Natural killer cell (primary cell): ENCODE results near the gene ARF3. TPM values are rescaled to one million over a fixed set of nuclear protein-coding genes. Genes with fewer than 3 reads are reported as not detected.

ENCODE experiments used
- ATAC-seq, 3 donors: fragments of 150-1000 bp in 2 of 3; fragments of 200-7000 bp in 1 of 3; cut with Tn5 transposase; 1 replicate in 1 of 3; 2 replicates in 2 of 3; pipeline ENCODE4 v1.10.0; 2021; ENCODE audit warnings: mild to moderate bottlenecking in 2 of 3, moderate library complexity in 2 of 3
- DNase-seq, 2 donors: peaks; one replicate each; pipeline versions ENCODE4 v3.0.0 to v3.0.0-alpha.2; 2013 to 2021; ENCODE audit warnings: mixed read lengths in 1 of 2
- H3K27ac ChIP-seq: one replicate; pipeline ENCODE4 v1.5.1; 2013; ENCODE audit warnings: mild to moderate bottlenecking, low read length
- H3K27me3 ChIP-seq: one replicate; pipeline ENCODE4 v1.6.1; 2013; ENCODE audit warnings: low read length; ENCODE audit not compliant: control insufficient read depth, insufficient read depth
- H3K36me3 ChIP-seq: one replicate; pipeline ENCODE4 v1.6.1; 2013; ENCODE audit warnings: low read length; ENCODE audit not compliant: control insufficient read depth, insufficient read depth
- H3K4me1 ChIP-seq: one replicate; pipeline ENCODE4 v1.6.1; 2013; ENCODE audit warnings: low read length; ENCODE audit not compliant: control insufficient read depth, insufficient read depth
- H3K4me3 ChIP-seq: one replicate; pipeline ENCODE4 v1.5.1; 2013; ENCODE audit warnings: low read length
- H3K9me3 ChIP-seq: one replicate; pipeline ENCODE4 v1.6.1; 2013; ENCODE audit warnings: low read length; ENCODE audit not compliant: control insufficient read depth, insufficient read depth
- H3K27ac Mint-ChIP-seq, 2 donors: one replicate each; pipeline ENCODE4 v1.8.0; 2022; ENCODE audit warnings: mild to moderate bottlenecking in 2 of 2, mixed read lengths in 2 of 2, moderate library complexity in 1 of 2
- H3K27me3 Mint-ChIP-seq, 2 donors: one replicate each; pipeline ENCODE4 v1.8.0; 2022; ENCODE audit warnings: low read depth in 2 of 2, mixed read lengths in 2 of 2
- H3K36me3 Mint-ChIP-seq: one replicate; pipeline ENCODE4 v1.8.0; 2022; ENCODE audit warnings: mixed read lengths
- H3K4me1 Mint-ChIP-seq, 2 donors: one replicate each; pipeline ENCODE4 v1.8.0; 2022; ENCODE audit warnings: mixed read lengths in 2 of 2
- H3K4me3 Mint-ChIP-seq: one replicate; pipeline ENCODE4 v1.8.0; 2022; ENCODE audit warnings: mild to moderate bottlenecking, moderate library complexity, mixed read lengths
- H3K9me3 Mint-ChIP-seq, 2 donors: one replicate each; pipeline ENCODE4 v1.8.0; 2022; ENCODE audit warnings: mixed read lengths in 2 of 2
- CTCF ChIP-seq: fragments of 200-600 bp; IDR thresholded peaks from one replicate; pipeline ENCODE4 v1.8.0; 2022; ENCODE audit warnings: antibody characterized with exemption
- WGBS: methylation state at CpG from one replicate; pipeline ENCODE4 v1.1.7; 2013; ENCODE audit warnings: missing lambda C conversion rate; ENCODE audit not compliant: insufficient coverage; 5-methylcytosine and 5-hydroxymethylcytosine counted together
- intact Hi-C: fragments of 100-400 bp; cut with micrococcal nuclease; formaldehyde crosslinking; loops from one replicate; pipeline ENCODE4 v1.14.2; 2022
- total RNA-seq, 4 donors: library from RNA; stranded (reverse); fragments of 120-200 nt in 1 of 4; gene quantifications; one replicate each; pipeline versions ENCODE4 v1.2.3 to v1.2.4, GENCODE V29; 2013 to 2022

ARF3 gene
- total RNA-seq, 3 donors from 2014 or later (not counting 1 experiment from before 2014, with no cell fraction given) = 80.7 to 114 (median 88.4) TPM

- ATAC-seq = no peak
- peak overlapping the region; percentile 89 for H3K4me3 Mint-ChIP-seq
- intact Hi-C loops = no loop called here
Observed at GRCh38 chr12:48982397-48983080, 25.3 kb upstream of the ARF3 start.

GRCh38 chr12:48981757-48982157 is 24.5 kb upstream of the ARF3 start:
- H3K36me3 ChIP-seq = no peaks in the 10 kb centered on the region
- Mint-ChIP-seq H3K27me3 (peaks cover 29 to 35% of the 10 kb centered on the region in 2 donors), H3K4me1 (peaks cover 53 to 54% of the 10 kb centered on the region in 2 donors), H3K36me3 (no peaks in the 10 kb centered on the region), H3K27ac (peak overlapping the region; percentile 73 to 94), H3K4me3 (peak overlapping the region; percentile 89), H3K9me3 (no peaks in the 10 kb centered on the region)
- 20% methylated on average over 13 of the region's 13 CpGs for WGBS
- H3K27ac ChIP-seq = no peak overlapping the region
- intact Hi-C loops = no loop called here
- TF ChIP-seq CTCF = no peak
- ATAC-seq = no peak
- H3K4me1 ChIP-seq = peaks cover 51% of the 10 kb centered on the region
- H3K9me3 ChIP-seq = no peaks in the 10 kb centered on the region
- peaks cover 14% of the 10 kb centered on the region for H3K27me3 ChIP-seq
- H3K4me3 ChIP-seq = no peak overlapping the region
- no peak for DNase-seq

More at GRCh38 chr12:48982397-48983080, 25.3 kb upstream of the ARF3 start:
- no peaks in the 10 kb centered on the region for H3K36me3 Mint-ChIP-seq
- H3K9me3 ChIP-seq = no peaks in the 10 kb centered on the region
- peaks cover 10% of the 10 kb centered on the region for H3K27me3 ChIP-seq
- H3K27ac Mint-ChIP-seq = peak overlapping the region in 1 of 2 donors; percentile 94
- TF ChIP-seq CTCF = no peak
- no peak overlapping the region for H3K27ac ChIP-seq
- peaks cover 46 to 51% of the 10 kb centered on the region in 2 donors for H3K4me1 Mint-ChIP-seq
- peaks cover 28 to 32% of the 10 kb centered on the region in 2 donors for H3K27me3 Mint-ChIP-seq
- no peak overlapping the region for H3K4me3 ChIP-seq
- no peaks in the 10 kb centered on the region for H3K36me3 ChIP-seq
- 74% methylated on average over 6 of the region's 6 CpGs for WGBS
- H3K4me1 ChIP-seq = peaks cover 45% of the 10 kb centered on the region
- DNase-seq = no peak
- no peaks in the 10 kb centered on the region for H3K9me3 Mint-ChIP-seq

- intact Hi-C loops = no loop called here
- Histone ChIP-seq H3K4me1 (peaks cover 51% of the 10 kb centered on the region), H3K36me3 (no peaks in the 10 kb centered on the region), H3K27ac (peak overlapping the region; percentile 45), H3K4me3 (peak overlapping the region; percentile 48), H3K9me3 (no peaks in the 10 kb centered on the region), H3K27me3 (peaks cover 14% of the 10 kb centered on the region)
- Mint-ChIP-seq H3K9me3 (no peaks in the 10 kb centered on the region), H3K36me3 (no peaks in the 10 kb centered on the region), H3K4me1 (peaks cover 53 to 54% of the 10 kb centered on the region in 2 donors), H3K27ac (peak overlapping the region; percentile 73 to 94), H3K4me3 (peak overlapping the region; percentile 89), H3K27me3 (peaks cover 29 to 34% of the 10 kb centered on the region in 2 donors)
- WGBS = 2% methylated on average over 91 of the region's 91 CpGs
- peak; percentile 16 for TF ChIP-seq CTCF
- DNase-seq (peak; percentile 53 to 87), ATAC-seq (peak; percentile 33 to 65 (median 46))
Observed at GRCh38 chr12:48980953-48981756, 23.9 kb upstream of the ARF3 start.
